IMR-90 (cell line): ENCODE measurements around the gene GALNT9. TPM values are rescaled to one million over a fixed set of nuclear protein-coding genes. Genes with fewer than 3 reads are reported as not detected.

Source experiments
- ATAC-seq: fragments of 200-7000 bp; cut with Tn5 transposase; 2 replicates; pipeline ENCODE4 v1.9.1; 2020; ENCODE audit warnings: low read depth, mild to moderate bottlenecking, moderate library complexity
- BruUV-seq: library from RNA; stranded (reverse); fragments of 400-500 nt; replicated peaks from 2 replicates; lab custom pipeline; 2021; lab: Mats Ljungman, UMichigan
- CTCF ChIA-PET: fragments of 300-600 bp; formaldehyde crosslinking; extraction: SDS; loops from one replicate; lab custom pipeline; 2021; ENCODE audit warnings: antibody characterized with exemption; lab: Yijun Ruan, JAX
- POLR2A ChIA-PET: fragments of 300-600 bp; sonication (Branson Sonifier 250); formaldehyde crosslinking; loops from one replicate; lab custom pipeline; 2022; ENCODE audit warnings: antibody characterized with exemption; ENCODE audit not compliant: unreplicated experiment; lab: Charles Lee
- DNase-seq: peaks from one replicate; pipeline ENCODE4 v3.0.0; 2013
- H2AFZ ChIP-seq: replicated peaks from 2 replicates; pipeline ENCODE3; 2013; ENCODE audit warnings: low read length, mild to moderate bottlenecking; ENCODE audit not compliant: poor library complexity
- H2AK5ac ChIP-seq: 2 replicates; pipeline ENCODE4 v1.6.1; 2013; ENCODE audit warnings: low read depth, low read length, inconsistent platforms
- H2AK9ac ChIP-seq: replicated peaks from 2 replicates; pipeline ENCODE3; 2013; ENCODE audit warnings: mild to moderate bottlenecking, low read depth, low read length, moderate library complexity; ENCODE audit not compliant: poor library complexity
- H2BK120ac ChIP-seq: 2 replicates; pipeline ENCODE4 v1.6.1; 2013; ENCODE audit warnings: low read depth, low read length, inconsistent platforms
- H2BK15ac ChIP-seq: 3 replicates; pipeline ENCODE4 v1.6.1; 2013; ENCODE audit warnings: low read depth, low read length, inconsistent platforms
- H2BK20ac ChIP-seq: 2 replicates; pipeline ENCODE4 v1.6.1; 2013; ENCODE audit warnings: low read depth, mild to moderate bottlenecking, inconsistent platforms, low read length, moderate library complexity
- H2BK5ac ChIP-seq: 2 replicates; pipeline ENCODE4 v1.6.1; 2013; ENCODE audit warnings: mild to moderate bottlenecking, low read depth, low read length, inconsistent platforms; ENCODE audit not compliant: poor library complexity, severe bottlenecking
- H3K14ac ChIP-seq: replicated peaks from 2 replicates; pipeline ENCODE4 v1.6.1; 2013; ENCODE audit warnings: low read depth, low read length, inconsistent platforms
- H3K18ac ChIP-seq: 2 replicates; pipeline ENCODE4 v1.6.1; 2013; ENCODE audit warnings: low read depth, low read length, control low read depth
- H3K23ac ChIP-seq: 2 replicates; pipeline ENCODE4 v1.6.1; 2013; ENCODE audit warnings: low read depth, low read length, inconsistent platforms
- H3K27ac ChIP-seq: 2 replicates; pipeline ENCODE4 v1.5.1; 2013; ENCODE audit warnings: mild to moderate bottlenecking, control low read depth, low read length; ENCODE audit not compliant: insufficient read depth
- H3K27me3 ChIP-seq: 2 replicates; pipeline ENCODE4 v1.6.1; 2013; ENCODE audit warnings: low read length; ENCODE audit not compliant: control insufficient read depth, insufficient read depth
- H3K36me3 ChIP-seq: 2 replicates; pipeline ENCODE4 v1.6.1; 2013; ENCODE audit warnings: low read length, mixed read lengths; ENCODE audit not compliant: control insufficient read depth, insufficient read depth
- H3K4ac ChIP-seq: 2 replicates; pipeline ENCODE4 v1.6.1; 2013; ENCODE audit warnings: low read depth, low read length, inconsistent platforms
- H3K4me1 ChIP-seq: 2 replicates; pipeline ENCODE4 v1.6.1; 2013; ENCODE audit warnings: low read length, mixed read lengths; ENCODE audit not compliant: control insufficient read depth, insufficient read depth
- H3K4me2 ChIP-seq: 2 replicates; pipeline ENCODE4 v1.6.1; 2013; ENCODE audit warnings: low read depth, mild to moderate bottlenecking, control low read depth, low read length, moderate library complexity
- H3K4me3 ChIP-seq: 2 replicates; pipeline ENCODE4 v1.5.1; 2013; ENCODE audit warnings: low read depth, mild to moderate bottlenecking, control low read depth, low read length, moderate library complexity; ENCODE audit not compliant: insufficient read depth
- H3K56ac ChIP-seq: 2 replicates; pipeline ENCODE4 v1.6.1; 2013; ENCODE audit warnings: low read length, inconsistent platforms; ENCODE audit not compliant: insufficient read depth; ENCODE audit errors: extremely low read depth
- H3K79me1 ChIP-seq, 2 experiments: 2 replicates each; pipeline ENCODE4 v1.6.1; 2013; ENCODE audit warnings: low read length in 2 of 2, inconsistent platforms in 1 of 2, low read depth in 1 of 2
- H3K9ac ChIP-seq: 2 replicates; pipeline ENCODE4 v1.6.1; 2013; ENCODE audit warnings: low read depth, low read length, control low read depth
- H3K9me1 ChIP-seq: 2 replicates; pipeline ENCODE4 v1.6.1; 2013; ENCODE audit warnings: low read length, inconsistent platforms; ENCODE audit not compliant: insufficient read depth
- H3K9me3 ChIP-seq: 2 replicates; pipeline ENCODE4 v1.6.1; 2013; ENCODE audit warnings: low read length; ENCODE audit not compliant: control insufficient read depth, insufficient read depth
- H4K20me1 ChIP-seq: 2 replicates; pipeline ENCODE4 v1.6.1; 2013; ENCODE audit warnings: low read length, inconsistent platforms; ENCODE audit not compliant: insufficient read depth
- H4K5ac ChIP-seq: 2 replicates; pipeline ENCODE4 v1.6.1; 2013; ENCODE audit warnings: mild to moderate bottlenecking, low read depth, low read length, control low read depth
- H4K8ac ChIP-seq, 2 experiments: 2 replicates each; pipeline ENCODE4 v1.6.1; 2013; ENCODE audit warnings: low read depth in 2 of 2, low read length in 2 of 2, control low read depth in 1 of 2, inconsistent platforms in 1 of 2
- H4K91ac ChIP-seq: 2 replicates; pipeline ENCODE4 v1.6.1; 2013; ENCODE audit warnings: low read depth, low read length, inconsistent platforms; ENCODE audit not compliant: insufficient read depth
- BHLHE40 ChIP-seq: fragments of 150-350 bp; IDR thresholded peaks from 2 replicates; pipeline ENCODE4 v1.6.1; 2016; ENCODE audit warnings: mild to moderate bottlenecking, low read depth, low read length
- CEBPB ChIP-seq: IDR thresholded peaks from 2 replicates; pipeline ENCODE4 v1.6.1; 2012; ENCODE audit warnings: low read depth, low read length, improper control_type of control experiment
- CHD1 ChIP-seq: IDR thresholded peaks from 2 replicates; pipeline ENCODE4 v1.6.1; 2012; ENCODE audit warnings: low read depth, low read length, improper control_type of control experiment
- FOS ChIP-seq: fragments of 150-350 bp; IDR thresholded peaks from 2 replicates; pipeline ENCODE4 v1.6.1; 2016; ENCODE audit warnings: low read depth, low read length
- MAFK ChIP-seq: IDR thresholded peaks from 2 replicates; pipeline ENCODE4 v1.6.1; 2012; ENCODE audit warnings: low read depth, low read length, improper control_type of control experiment
- MAZ ChIP-seq: IDR thresholded peaks from 2 replicates; pipeline ENCODE4 v1.6.1; 2012; ENCODE audit warnings: low read depth, mild to moderate bottlenecking, low read length, improper control_type of control experiment, moderate library complexity, borderline replicate concordance
- MXI1 ChIP-seq: IDR thresholded peaks from 2 replicates; pipeline ENCODE4 v1.6.1; 2012; ENCODE audit warnings: low read depth, mild to moderate bottlenecking, low read length, moderate library complexity, borderline replicate concordance
- NFE2L2 ChIP-seq: fragments of 150-350 bp; IDR thresholded peaks from 2 replicates; pipeline ENCODE4 v1.6.1; 2016; ENCODE audit warnings: low read depth, mild to moderate bottlenecking, low read length
- POLR2A ChIP-seq: IDR thresholded peaks from 2 replicates; pipeline ENCODE4 v1.6.1; 2012; ENCODE audit warnings: mild to moderate bottlenecking, low read depth, low read length
- RAD21 ChIP-seq: IDR thresholded peaks from 2 replicates; pipeline ENCODE4 v1.6.1; 2012; ENCODE audit warnings: low read length, improper control_type of control experiment
- RCOR1 ChIP-seq: IDR thresholded peaks from 2 replicates; pipeline ENCODE4 v1.6.1; 2012; ENCODE audit warnings: mild to moderate bottlenecking, low read length, improper control_type of control experiment; ENCODE audit not compliant: insufficient replicate concordance
- RFX5 ChIP-seq: IDR thresholded peaks from 2 replicates; pipeline ENCODE4 v1.8.0; 2012; ENCODE audit warnings: low read depth, mild to moderate bottlenecking, low read length, moderate library complexity
- SMC3 ChIP-seq: fragments of 150-350 bp; IDR thresholded peaks from 2 replicates; pipeline ENCODE4 v1.6.1; 2016; ENCODE audit warnings: low read depth, mild to moderate bottlenecking, antibody characterized with exemption, low read length, moderate library complexity
- WGBS, 2 experiments: methylation state at CpG; one replicate each; pipeline versions ENCODE4 v1.1.5 to v1.1.7; 2013; ENCODE audit warnings: missing lambda C conversion rate in 2 of 2; ENCODE audit not compliant: insufficient read length in 1 of 2; ENCODE audit errors: extremely low coverage in 2 of 2; 5-methylcytosine and 5-hydroxymethylcytosine counted together
- dilution Hi-C: fragments of 300-500 bp; cut with HindIII; formaldehyde crosslinking; loops from one replicate; pipeline ENCODE4 v1.14.3; 2018; ENCODE audit warnings: low sequenced_read_pairs; ENCODE audit not compliant: unreplicated experiment
- in situ Hi-C: fragments of 300-500 bp; cut with MboI; formaldehyde crosslinking; loops from 3 replicates; pipeline ENCODE4 v1.14.3; 2019; ENCODE audit warnings: low sequenced_read_pairs, inconsistent platforms, mixed read lengths
- intact Hi-C: fragments of 100-400 bp; cut with micrococcal nuclease; formaldehyde crosslinking; loops from 2 replicates; pipeline ENCODE4 v1.10.0; 2022
- polyA plus RNA-seq, 3 experiments: library from polyadenylated mRNA; depleted of rRNA; stranded (reverse); fragments of >200 nt; gene quantifications; 2 replicates each; pipeline ENCODE4 v1.2.3, GENCODE V29; 2012; ENCODE audit warnings: low replicate concordance in 1 of 3
- total RNA-seq: library from RNA; depleted of rRNA; stranded (reverse); fragments of >200 nt; gene quantifications from 2 replicates; pipeline ENCODE4 v1.2.3, GENCODE V29; 2012
- TF ChIP-seq, protein P1 (sequence below): fragments of 150-350 bp; IDR thresholded peaks from 2 replicates; pipeline ENCODE4 v1.6.1; 2017; ENCODE audit warnings: mild to moderate bottlenecking, antibody characterized with exemption, low read length, low read depth
- TF ChIP-seq, protein P2 (sequence below): conservative IDR thresholded peaks from 2 replicates; pipeline ENCODE4 v1.5.1; 2012; ENCODE audit warnings: mild to moderate bottlenecking, low read depth, low read length, improper control_type of control experiment
- TF ChIP-seq, protein P3 (sequence below): fragments of 150-350 bp; IDR thresholded peaks from 2 replicates; pipeline ENCODE4 v1.6.1; 2016; ENCODE audit warnings: low read depth, mild to moderate bottlenecking, low read length, moderate library complexity, borderline replicate concordance

The GALNT9 gene
- total and polyA plus RNA-seq, 2 of the 4 experiments (the other 2 are of a cell fraction): under 0.01 to 0.12 TPM

DNA sequence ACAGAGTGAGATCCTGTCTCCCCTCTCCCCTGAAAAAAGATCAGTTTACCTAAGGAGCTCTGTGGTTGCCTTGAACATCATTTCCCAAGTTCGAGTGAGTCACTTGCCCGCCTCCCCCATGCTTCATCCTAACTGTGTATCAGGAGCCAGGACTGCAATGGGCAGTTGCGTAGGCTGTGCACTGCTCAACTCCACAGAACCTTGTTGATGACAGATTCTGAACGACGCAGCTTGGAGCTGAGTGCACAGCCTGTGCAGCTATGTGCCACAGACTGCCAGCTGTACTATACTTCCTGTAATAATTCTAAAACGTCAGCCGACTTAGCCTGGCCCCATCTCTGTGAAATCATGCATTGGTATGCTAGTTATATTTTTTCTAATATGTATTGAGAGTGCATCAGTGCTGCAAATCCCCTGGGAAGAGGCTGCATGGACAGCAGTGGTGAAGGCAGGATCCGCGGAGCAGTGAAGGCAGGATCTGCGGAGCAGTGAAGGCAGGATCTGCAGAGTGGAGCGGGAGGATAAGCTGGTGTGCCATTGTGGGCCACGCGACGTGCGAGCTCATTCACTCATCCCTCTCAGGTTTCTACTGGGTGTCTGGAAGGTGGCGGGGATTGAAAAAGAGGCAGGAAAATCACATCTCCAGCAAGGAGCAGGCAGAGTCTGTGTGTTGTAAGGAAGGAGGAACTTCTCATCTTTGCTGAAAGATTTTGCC lies 80.8 kb downstream of the GALNT9 start:
- Histone ChIP-seq H3K9ac (no peak overlapping the region), H3K4me2 (no peak overlapping the region), H2BK15ac (no peak overlapping the region), H3K4ac (no peak overlapping the region), H2AK5ac (no peak overlapping the region), H3K79me1 (no peaks in the 10 kb centered on the region), H3K14ac (no peak overlapping the region), H3K9me1 (no peaks in the 10 kb centered on the region), H3K9me3 (no peaks in the 10 kb centered on the region), H2BK20ac (no peak overlapping the region), H2BK5ac (no peak overlapping the region), H4K8ac (no peak overlapping the region), H2AFZ (no peak overlapping the region), H2AK9ac (no peak overlapping the region), H3K56ac (no peak overlapping the region), H3K23ac (no peak overlapping the region), H3K27ac (no peak overlapping the region), H4K91ac (no peak overlapping the region), H4K5ac (no peak overlapping the region), H4K20me1 (no peaks in the 10 kb centered on the region), H3K18ac (no peak overlapping the region), H3K4me1 (no peaks in the 10 kb centered on the region), H3K36me3 (no peaks in the 10 kb centered on the region), H2BK120ac (no peak overlapping the region), H3K27me3 (peaks cover 4% of the 10 kb centered on the region; the same call in 1 of the 2 replicates), H3K4me3 (no peak overlapping the region)
- no TSS peak for BruUV-seq
- TF ChIP-seq RCOR1: no peak
- TF ChIP-seq, protein P1, sequence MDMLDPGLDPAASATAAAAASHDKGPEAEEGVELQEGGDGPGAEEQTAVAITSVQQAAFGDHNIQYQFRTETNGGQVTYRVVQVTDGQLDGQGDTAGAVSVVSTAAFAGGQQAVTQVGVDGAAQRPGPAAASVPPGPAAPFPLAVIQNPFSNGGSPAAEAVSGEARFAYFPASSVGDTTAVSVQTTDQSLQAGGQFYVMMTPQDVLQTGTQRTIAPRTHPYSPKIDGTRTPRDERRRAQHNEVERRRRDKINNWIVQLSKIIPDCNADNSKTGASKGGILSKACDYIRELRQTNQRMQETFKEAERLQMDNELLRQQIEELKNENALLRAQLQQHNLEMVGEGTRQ: no peak
- no peak for TF ChIP-seq CHD1
- no peak for TF ChIP-seq MAZ
- TF ChIP-seq POLR2A: no peak
- TF ChIP-seq BHLHE40: no peak
- no peak for TF ChIP-seq NFE2L2
- TF ChIP-seq FOS: no peak
- TF ChIP-seq, protein P2, sequence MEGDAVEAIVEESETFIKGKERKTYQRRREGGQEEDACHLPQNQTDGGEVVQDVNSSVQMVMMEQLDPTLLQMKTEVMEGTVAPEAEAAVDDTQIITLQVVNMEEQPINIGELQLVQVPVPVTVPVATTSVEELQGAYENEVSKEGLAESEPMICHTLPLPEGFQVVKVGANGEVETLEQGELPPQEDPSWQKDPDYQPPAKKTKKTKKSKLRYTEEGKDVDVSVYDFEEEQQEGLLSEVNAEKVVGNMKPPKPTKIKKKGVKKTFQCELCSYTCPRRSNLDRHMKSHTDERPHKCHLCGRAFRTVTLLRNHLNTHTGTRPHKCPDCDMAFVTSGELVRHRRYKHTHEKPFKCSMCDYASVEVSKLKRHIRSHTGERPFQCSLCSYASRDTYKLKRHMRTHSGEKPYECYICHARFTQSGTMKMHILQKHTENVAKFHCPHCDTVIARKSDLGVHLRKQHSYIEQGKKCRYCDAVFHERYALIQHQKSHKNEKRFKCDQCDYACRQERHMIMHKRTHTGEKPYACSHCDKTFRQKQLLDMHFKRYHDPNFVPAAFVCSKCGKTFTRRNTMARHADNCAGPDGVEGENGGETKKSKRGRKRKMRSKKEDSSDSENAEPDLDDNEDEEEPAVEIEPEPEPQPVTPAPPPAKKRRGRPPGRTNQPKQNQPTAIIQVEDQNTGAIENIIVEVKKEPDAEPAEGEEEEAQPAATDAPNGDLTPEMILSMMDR: no peak
- TF ChIP-seq MXI1: no peak
- TF ChIP-seq RAD21: no peak
- TF ChIP-seq RFX5: no peak
- no peak for TF ChIP-seq MAFK
- TF ChIP-seq CEBPB: no peak
- TF ChIP-seq, protein P3, sequence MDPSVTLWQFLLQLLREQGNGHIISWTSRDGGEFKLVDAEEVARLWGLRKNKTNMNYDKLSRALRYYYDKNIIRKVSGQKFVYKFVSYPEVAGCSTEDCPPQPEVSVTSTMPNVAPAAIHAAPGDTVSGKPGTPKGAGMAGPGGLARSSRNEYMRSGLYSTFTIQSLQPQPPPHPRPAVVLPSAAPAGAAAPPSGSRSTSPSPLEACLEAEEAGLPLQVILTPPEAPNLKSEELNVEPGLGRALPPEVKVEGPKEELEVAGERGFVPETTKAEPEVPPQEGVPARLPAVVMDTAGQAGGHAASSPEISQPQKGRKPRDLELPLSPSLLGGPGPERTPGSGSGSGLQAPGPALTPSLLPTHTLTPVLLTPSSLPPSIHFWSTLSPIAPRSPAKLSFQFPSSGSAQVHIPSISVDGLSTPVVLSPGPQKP: no peak
- TF ChIP-seq SMC3: no peak
- WGBS, 2 experiments: 43% methylated on average over 2 of the region's 16 CpGs; no CpG with 5 or more reads in 1 of the 2 experiments
- dilution Hi-C loops (no loop called here), intact Hi-C loops (no loop called here), in situ Hi-C loops (no loop called here)
- ChIA-PET CTCF (no interaction called here), POLR2A (no interaction called here)
- DNase-seq (peak; percentile 36), ATAC-seq (peak; percentile 75)
